Ovary (tissue), 3 donors: ENCODE measurements around the gene CHMP2B.

Experiments used
- EP300 ChIP-seq: sonication (generic); formaldehyde crosslinking; IDR thresholded peaks from one replicate; pipeline ENCODE4 v1.6.1; 2017; ENCODE audit warnings: antibody characterized with exemption
- TF ChIP-seq, protein P1 (sequence below), 3 donors: fragments of 450-650 bp in 2 of 3; fragments of 200-600 bp in 1 of 3; IDR thresholded peaks; one replicate each; pipeline versions ENCODE4 v1.5.1 to v1.8.0; 2016 to 2022; ENCODE audit warnings: antibody characterized with exemption in 3 of 3, mild to moderate bottlenecking in 1 of 3
- donor health status: DM: no; HTN: no; CAD: no.

DNA sequence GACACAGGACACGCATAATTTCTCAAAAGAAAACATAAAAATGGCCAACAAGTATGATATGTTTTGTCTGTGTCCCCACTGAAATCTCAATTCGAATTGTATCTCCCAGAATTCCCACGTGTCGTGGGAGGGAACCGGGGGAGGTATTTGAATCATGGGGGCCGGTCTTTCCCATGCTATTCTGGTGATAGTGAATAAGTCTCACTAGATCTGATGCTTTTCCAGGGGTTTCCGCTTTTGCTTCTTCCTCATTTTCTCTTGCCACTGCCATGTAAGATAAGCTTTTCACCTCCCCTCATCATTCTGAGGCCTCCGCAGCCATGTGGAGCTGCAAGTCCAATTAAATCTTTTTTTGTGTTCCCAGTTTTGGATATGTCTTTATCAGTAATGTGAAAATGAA lies 61.3 kb downstream of the CHMP2B start:
- TF ChIP-seq, protein P1, sequence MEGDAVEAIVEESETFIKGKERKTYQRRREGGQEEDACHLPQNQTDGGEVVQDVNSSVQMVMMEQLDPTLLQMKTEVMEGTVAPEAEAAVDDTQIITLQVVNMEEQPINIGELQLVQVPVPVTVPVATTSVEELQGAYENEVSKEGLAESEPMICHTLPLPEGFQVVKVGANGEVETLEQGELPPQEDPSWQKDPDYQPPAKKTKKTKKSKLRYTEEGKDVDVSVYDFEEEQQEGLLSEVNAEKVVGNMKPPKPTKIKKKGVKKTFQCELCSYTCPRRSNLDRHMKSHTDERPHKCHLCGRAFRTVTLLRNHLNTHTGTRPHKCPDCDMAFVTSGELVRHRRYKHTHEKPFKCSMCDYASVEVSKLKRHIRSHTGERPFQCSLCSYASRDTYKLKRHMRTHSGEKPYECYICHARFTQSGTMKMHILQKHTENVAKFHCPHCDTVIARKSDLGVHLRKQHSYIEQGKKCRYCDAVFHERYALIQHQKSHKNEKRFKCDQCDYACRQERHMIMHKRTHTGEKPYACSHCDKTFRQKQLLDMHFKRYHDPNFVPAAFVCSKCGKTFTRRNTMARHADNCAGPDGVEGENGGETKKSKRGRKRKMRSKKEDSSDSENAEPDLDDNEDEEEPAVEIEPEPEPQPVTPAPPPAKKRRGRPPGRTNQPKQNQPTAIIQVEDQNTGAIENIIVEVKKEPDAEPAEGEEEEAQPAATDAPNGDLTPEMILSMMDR (IDR thresholded peaks at IDR 0.05): no peak
- TF ChIP-seq EP300: no peak
